ENCODE data around the gene RIMBP2.

RIMBP2 gene

GRCh38 chr12:130675121-130675520 is 41.0 kb downstream of the RIMBP2 start:
- no peak for DNase-seq

- no peak for DNase-seq
Measured at GRCh38 chr12:130674676-130675075, 41.4 kb downstream of the RIMBP2 start.

- no peak for DNase-seq
Measured at GRCh38 chr12:130673036-130673705, 42.9 kb downstream of the RIMBP2 start.

- no peak for DNase-seq
Measured at GRCh38 chr12:130672089-130672820, 43.8 kb downstream of the RIMBP2 start.

GRCh38 chr12:130671556-130671955 is 44.5 kb downstream of the RIMBP2 start:
- DNase-seq: no peak

- no peak for DNase-seq
Measured at GRCh38 chr12:130669797-130670196, 46.3 kb downstream of the RIMBP2 start.

- no peak for DNase-seq
Measured at GRCh38 chr12:130669205-130669557, 46.9 kb downstream of the RIMBP2 start.

- DNase-seq: no peak
Measured at GRCh38 chr12:130668286-130669204, 47.6 kb downstream of the RIMBP2 start.

GRCh38 chr12:130667421-130667960 is 48.6 kb downstream of the RIMBP2 start:
- DNase-seq: no peak

- DNase-seq: no peak
Measured at GRCh38 chr12:130666645-130667044, 49.5 kb downstream of the RIMBP2 start.

GRCh38 chr12:130665753-130666152 is 50.3 kb downstream of the RIMBP2 start:
- no peak for DNase-seq

- no peak for DNase-seq
Measured at GRCh38 chr12:130664772-130665171, 51.3 kb downstream of the RIMBP2 start.

- DNase-seq: no peak
Measured at GRCh38 chr12:130664252-130664651, 51.8 kb downstream of the RIMBP2 start.

- no peak for DNase-seq
Measured at GRCh38 chr12:130663514-130663913, 52.6 kb downstream of the RIMBP2 start.

GRCh38 chr12:130661486-130662255 is 54.4 kb downstream of the RIMBP2 start:
- no peak for DNase-seq

GRCh38 chr12:130661059-130661458 is 55.0 kb downstream of the RIMBP2 start:
- no peak for DNase-seq

GRCh38 chr12:130658145-130658911 is 57.8 kb downstream of the RIMBP2 start:
- no peak for DNase-seq

- DNase-seq: no peak
Measured at GRCh38 chr12:130656411-130656810, 59.7 kb downstream of the RIMBP2 start.

GRCh38 chr12:130655881-130656280 is 60.2 kb downstream of the RIMBP2 start:
- no peak for DNase-seq

- no peak for DNase-seq
Measured at GRCh38 chr12:130655010-130655409, 61.1 kb downstream of the RIMBP2 start.

- DNase-seq: no peak
Measured at GRCh38 chr12:130651188-130651959, 64.7 kb downstream of the RIMBP2 start.

All from amniotic stem cell (primary cell).